GM20431 (cell line): ENCODE data around the gene SPRED1.
"Not testable (repeated sequence)": the region's sequence is repeated elsewhere in the genome, so short reads cannot be mapped to it uniquely, and the experiment has no call there.

ENCODE experiments used
- in situ Hi-C: fragments of 300-500 bp; cut with MseI, MboI; formaldehyde crosslinking; loops from one replicate; pipeline ENCODE4 v1.15.0; 2020; ENCODE audit warnings: low sequenced_read_pairs; ENCODE audit not compliant: unreplicated experiment

SPRED1 gene

GRCh38 chr15:38229705-38230310 is 22.8 kb upstream of the SPRED1 start:
- in situ Hi-C loops, result no loop called here

GRCh38 chr15:38231436-38231835 is 21.2 kb upstream of the SPRED1 start:
- in situ Hi-C loops, result no loop called here

GRCh38 chr15:38237021-38237420 is 15.6 kb upstream of the SPRED1 start:
- in situ Hi-C loops, result not testable (repeated sequence)

GRCh38 chr15:38238311-38238710 is 14.3 kb upstream of the SPRED1 start:
- in situ Hi-C loops, result no loop called here

GRCh38 chr15:38242055-38242454 is 10.6 kb upstream of the SPRED1 start:
- in situ Hi-C loops, result no loop called here

GRCh38 chr15:38243278-38244055 is 9.2 kb upstream of the SPRED1 start:
- in situ Hi-C loops, result no loop called here

GRCh38 chr15:38247336-38247735 is 5.3 kb upstream of the SPRED1 start:
- in situ Hi-C loops, result no loop called here

- in situ Hi-C loops, result no loop called here
Observed at GRCh38 chr15:38253351-38253781, 730 bp downstream of the SPRED1 start.

- in situ Hi-C loops, result no loop called here
Observed at GRCh38 chr15:38254051-38254883, 1.6 kb downstream of the SPRED1 start.

GRCh38 chr15:38255690-38256089 is 3.1 kb downstream of the SPRED1 start:
- in situ Hi-C loops, result no loop called here

- in situ Hi-C loops, result no loop called here
Observed at GRCh38 chr15:38257676-38258075, 5.0 kb downstream of the SPRED1 start.

- in situ Hi-C loops, result no loop called here
Observed at GRCh38 chr15:38259134-38259533, 6.5 kb downstream of the SPRED1 start.

GRCh38 chr15:38260077-38260476 is 7.4 kb downstream of the SPRED1 start:
- in situ Hi-C loops, result no loop called here

GRCh38 chr15:38263251-38263650 is 10.6 kb downstream of the SPRED1 start:
- in situ Hi-C loops, result no loop called here

GRCh38 chr15:38263996-38264395 is 11.4 kb downstream of the SPRED1 start:
- in situ Hi-C loops, result no loop called here

GRCh38 chr15:38266247-38266986 is 13.8 kb downstream of the SPRED1 start:
- in situ Hi-C loops, result no loop called here

GRCh38 chr15:38267421-38268022 is 14.9 kb downstream of the SPRED1 start:
- in situ Hi-C loops, result no loop called here

- in situ Hi-C loops, result no loop called here
Observed at GRCh38 chr15:38271144-38271543, 18.5 kb downstream of the SPRED1 start.

GRCh38 chr15:38271895-38272294 is 19.3 kb downstream of the SPRED1 start:
- in situ Hi-C loops, result no loop called here

GRCh38 chr15:38272431-38272830 is 19.8 kb downstream of the SPRED1 start:
- in situ Hi-C loops, result not testable (repeated sequence)
